ENCODE measurements around the gene SORL1-AS1.

SORL1-AS1 gene

GRCh38 chr11:121425828-121426227 is 26.9 kb downstream of the SORL1-AS1 start:
- TF ChIP-seq TEAD4 (IDR thresholded peaks at IDR 0.05): no peak
- no peak for TF ChIP-seq CREB1 (IDR thresholded peaks at IDR 0.05; ENCODE audit: low read depth)
- no peak for TF ChIP-seq MAX (IDR thresholded peaks at IDR 0.05)
- no peak for TF ChIP-seq CEBPB (IDR thresholded peaks at IDR 0.05)
- TF ChIP-seq NFIC (IDR thresholded peaks at IDR 0.05): no peak
- TF ChIP-seq ZBTB7A (IDR thresholded peaks at IDR 0.05; ENCODE audit: low read depth): no peak
- no peak for TF ChIP-seq TAF1 (IDR thresholded peaks at IDR 0.05; ENCODE audit: low read depth)
- no peak for TF ChIP-seq EP300 (IDR thresholded peaks at IDR 0.05; ENCODE audit: borderline replicate concordance)
- no peak for TF ChIP-seq EGR1 (IDR thresholded peaks at IDR 0.05)
- TF ChIP-seq RAD21 (IDR thresholded peaks at IDR 0.05; ENCODE audit: low read depth): no peak
- TF ChIP-seq USF1 (IDR thresholded peaks at IDR 0.05): no peak
- TF ChIP-seq YY1 (IDR thresholded peaks at IDR 0.05; ENCODE audit: low read depth): no peak
- no peak for TF ChIP-seq TCF12 (IDR thresholded peaks at IDR 0.05; ENCODE audit: low read depth)

GRCh38 chr11:121422675-121423074 is 30.1 kb downstream of the SORL1-AS1 start:
- TF ChIP-seq MAX (IDR thresholded peaks at IDR 0.05): no peak
- no peak for TF ChIP-seq TAF1 (IDR thresholded peaks at IDR 0.05; ENCODE audit: low read depth)

- no peak for TF ChIP-seq CEBPB (IDR thresholded peaks at IDR 0.05)
- no peak for TF ChIP-seq TAF1 (IDR thresholded peaks at IDR 0.05; ENCODE audit: low read depth)
- no peak for TF ChIP-seq EGR1 (IDR thresholded peaks at IDR 0.05)
- TF ChIP-seq TCF12 (IDR thresholded peaks at IDR 0.05; ENCODE audit: low read depth): no peak
- TF ChIP-seq MAX (IDR thresholded peaks at IDR 0.05): no peak
- no peak for TF ChIP-seq NFIC (IDR thresholded peaks at IDR 0.05)
- TF ChIP-seq EP300 (IDR thresholded peaks at IDR 0.05; ENCODE audit: borderline replicate concordance): no peak
- TF ChIP-seq REST (IDR thresholded peaks at IDR 0.05; ENCODE audit: low read depth): no peak
- TF ChIP-seq RAD21 (IDR thresholded peaks at IDR 0.05; ENCODE audit: low read depth): no peak
- no peak for TF ChIP-seq USF1 (IDR thresholded peaks at IDR 0.05)
- TF ChIP-seq ZBTB7A (IDR thresholded peaks at IDR 0.05; ENCODE audit: low read depth): no peak
- TF ChIP-seq FOXM1 (IDR thresholded peaks at IDR 0.05; ENCODE audit: borderline replicate concordance, low read depth): no peak
- TF ChIP-seq TEAD4 (IDR thresholded peaks at IDR 0.05): no peak
- no peak for TF ChIP-seq YY1 (IDR thresholded peaks at IDR 0.05; ENCODE audit: low read depth)
- no peak for TF ChIP-seq CREB1 (IDR thresholded peaks at IDR 0.05; ENCODE audit: low read depth)
Observed at GRCh38 chr11:121421149-121421901, 31.4 kb downstream of the SORL1-AS1 start.

- TF ChIP-seq CEBPB (IDR thresholded peaks at IDR 0.05): no peak
- no peak for TF ChIP-seq YY1 (IDR thresholded peaks at IDR 0.05; ENCODE audit: low read depth)
- no peak for TF ChIP-seq CREB1 (IDR thresholded peaks at IDR 0.05; ENCODE audit: low read depth)
- TF ChIP-seq USF1 (IDR thresholded peaks at IDR 0.05): no peak
- no peak for TF ChIP-seq MAX (IDR thresholded peaks at IDR 0.05)
- no peak for TF ChIP-seq ZBTB7A (IDR thresholded peaks at IDR 0.05; ENCODE audit: low read depth)
- no peak for TF ChIP-seq EP300 (IDR thresholded peaks at IDR 0.05; ENCODE audit: borderline replicate concordance)
- TF ChIP-seq EGR1 (IDR thresholded peaks at IDR 0.05): no peak
- TF ChIP-seq REST (IDR thresholded peaks at IDR 0.05; ENCODE audit: low read depth): no peak
- no peak for TF ChIP-seq TAF1 (IDR thresholded peaks at IDR 0.05; ENCODE audit: low read depth)
- no peak for TF ChIP-seq TCF12 (IDR thresholded peaks at IDR 0.05; ENCODE audit: low read depth)
- TF ChIP-seq RAD21 (IDR thresholded peaks at IDR 0.05; ENCODE audit: low read depth): no peak
- TF ChIP-seq FOXM1 (IDR thresholded peaks at IDR 0.05; ENCODE audit: borderline replicate concordance, low read depth): no peak
- TF ChIP-seq NFIC (IDR thresholded peaks at IDR 0.05): no peak
- TF ChIP-seq TEAD4 (IDR thresholded peaks at IDR 0.05): no peak
Observed at GRCh38 chr11:121420398-121420797, 32.4 kb downstream of the SORL1-AS1 start.

- no peak for TF ChIP-seq ZBTB7A (IDR thresholded peaks at IDR 0.05; ENCODE audit: low read depth)
- TF ChIP-seq RAD21 (IDR thresholded peaks at IDR 0.05; ENCODE audit: low read depth): no peak
- no peak for TF ChIP-seq TEAD4 (IDR thresholded peaks at IDR 0.05)
- TF ChIP-seq NFIC (IDR thresholded peaks at IDR 0.05): no peak
- TF ChIP-seq CREB1 (IDR thresholded peaks at IDR 0.05; ENCODE audit: low read depth): no peak
- TF ChIP-seq TAF1 (IDR thresholded peaks at IDR 0.05; ENCODE audit: low read depth): no peak
- TF ChIP-seq EGR1 (IDR thresholded peaks at IDR 0.05): no peak
- TF ChIP-seq MAX (IDR thresholded peaks at IDR 0.05): no peak
- no peak for TF ChIP-seq YY1 (IDR thresholded peaks at IDR 0.05; ENCODE audit: low read depth)
- no peak for TF ChIP-seq TCF12 (IDR thresholded peaks at IDR 0.05; ENCODE audit: low read depth)
- no peak for TF ChIP-seq FOXM1 (IDR thresholded peaks at IDR 0.05; ENCODE audit: borderline replicate concordance, low read depth)
- no peak for TF ChIP-seq EP300 (IDR thresholded peaks at IDR 0.05; ENCODE audit: borderline replicate concordance)
- TF ChIP-seq REST (IDR thresholded peaks at IDR 0.05; ENCODE audit: low read depth): no peak
- no peak for TF ChIP-seq CEBPB (IDR thresholded peaks at IDR 0.05)
- no peak for TF ChIP-seq USF1 (IDR thresholded peaks at IDR 0.05)
Observed at GRCh38 chr11:121419836-121420235, 32.9 kb downstream of the SORL1-AS1 start.
